OCI-LY7 (cell line): ENCODE measurements around the gene FARP2. TPM values are rescaled to one million over a fixed set of nuclear protein-coding genes. Genes with fewer than 3 reads are reported as not detected.

ENCODE experiments used
- BruUV-seq: library from RNA; stranded (reverse); fragments of 400-500 nt; replicated peaks from 2 replicates; lab custom pipeline; 2021; lab: Mats Ljungman, UMichigan
- CTCF ChIA-PET: fragments of 300-600 bp; sonication (Branson Sonifier 250); formaldehyde crosslinking; loops from one replicate; lab custom pipeline; 2022; ENCODE audit warnings: antibody characterized with exemption; ENCODE audit not compliant: unreplicated experiment; lab: Charles Lee
- POLR2A ChIA-PET: fragments of 300-600 bp; sonication (Branson Sonifier 250); formaldehyde crosslinking; loops from one replicate; lab custom pipeline; 2022; ENCODE audit warnings: antibody characterized with exemption; lab: Charles Lee
- DNase-seq: peaks from one replicate; pipeline ENCODE4 v3.0.0-alpha.2; 2015; ENCODE audit warnings: low spot score
- H2AFZ ChIP-seq: fragments of 200-600 bp; sonication (generic), shearing (Covaris generic); 2 replicates; pipeline ENCODE4 v1.6.1; 2014; ENCODE audit warnings: mild to moderate bottlenecking, antibody characterized with exemption, low read length, moderate library complexity
- H3K27ac ChIP-seq: fragments of 200-600 bp; sonication (generic); 2 replicates; pipeline ENCODE4 v1.5.1; 2014; ENCODE audit warnings: mixed run types, low read depth, mild to moderate bottlenecking, moderate library complexity, low read length, inconsistent platforms; ENCODE audit not compliant: poor library complexity, severe bottlenecking
- H3K36me3 ChIP-seq: fragments of 200-600 bp; sonication (generic); 2 replicates; pipeline ENCODE4 v1.6.1; 2014; ENCODE audit warnings: mild to moderate bottlenecking, antibody characterized with exemption, low read length, moderate library complexity, mixed read lengths; ENCODE audit not compliant: insufficient read depth
- H3K4me1 ChIP-seq: fragments of 200-600 bp; sonication (generic); 2 replicates; pipeline ENCODE4 v1.5.1; 2014; ENCODE audit warnings: mild to moderate bottlenecking, low read length; ENCODE audit not compliant: insufficient read depth, poor library complexity, severe bottlenecking
- H3K4me2 ChIP-seq: fragments of 200-600 bp; sonication (generic); 2 replicates; pipeline ENCODE4 v1.6.1; 2014; ENCODE audit warnings: mild to moderate bottlenecking, low read length
- H3K4me3 ChIP-seq: fragments of 200-600 bp; sonication (generic); 2 replicates; pipeline ENCODE4 v1.5.1; 2014; ENCODE audit warnings: mild to moderate bottlenecking, low read depth, low read length; ENCODE audit not compliant: poor library complexity, severe bottlenecking
- H3K79me2 ChIP-seq: fragments of 200-600 bp; sonication (generic); 2 replicates; pipeline ENCODE4 v1.6.1; 2016; ENCODE audit warnings: low read depth, mild to moderate bottlenecking, low read length, moderate library complexity, mixed read lengths; ENCODE audit not compliant: insufficient read depth
- H3K9me2 ChIP-seq: fragments of 200-600 bp; sonication (generic); 2 replicates; pipeline ENCODE4 v1.6.1; 2016; ENCODE audit warnings: mild to moderate bottlenecking, low read length, mixed read lengths; ENCODE audit not compliant: insufficient read depth
- H3K9me3 ChIP-seq: fragments of 200-600 bp; sonication (generic); 2 replicates; pipeline ENCODE4 v1.6.1; 2014; ENCODE audit warnings: mild to moderate bottlenecking, mixed run types, low read length, mixed read lengths
- H4K20me1 ChIP-seq: fragments of 200-600 bp; sonication (generic); 2 replicates; pipeline ENCODE4 v1.6.1; 2014; ENCODE audit warnings: mild to moderate bottlenecking, antibody characterized with exemption, low read length, moderate library complexity, mixed read lengths; ENCODE audit not compliant: insufficient read depth
- CTCF ChIP-seq: fragments of 200-600 bp; sonication (generic); conservative IDR thresholded peaks from 2 replicates; pipeline ENCODE4 v1.5.1; 2014; ENCODE audit warnings: mild to moderate bottlenecking, antibody characterized with exemption, low read length, moderate library complexity, mixed read lengths
- EZH2phosphoT487 ChIP-seq: fragments of 200-600 bp; sonication (generic); IDR thresholded peaks from 2 replicates; pipeline ENCODE4 v1.6.1; 2018; ENCODE audit warnings: low read depth, borderline replicate concordance, mild to moderate bottlenecking, mixed run types, antibody characterized with exemption, low read length, moderate library complexity, mixed read lengths
- intact Hi-C: fragments of 100-400 bp; cut with micrococcal nuclease; formaldehyde crosslinking; loops from one replicate; pipeline ENCODE4 v1.10.0; 2022; ENCODE audit not compliant: unreplicated experiment
- total RNA-seq, 2 experiments: library from RNA; depleted of rRNA in 1 of 2; stranded (reverse); fragments of >200 nt in 1 of 2; shearing (Covaris generic) in 1 of 2; gene quantifications; 2 replicates each; pipeline ENCODE4 v1.2.3, GENCODE V29; 2014 to 2022

Gene FARP2
- total RNA-seq, 2 experiments from 2014 or later = 33.6 to 52.7 TPM

GRCh38 chr2:241375300-241375699 lies 19.2 kb downstream of the FARP2 start:
- POLR2A ChIA-PET = interaction anchor here (0.7 to 3.2 kb wide), 4 partner anchors 9 to 19 kb away, joined by 3 to 11 read pairs (median 7); no protein-coding TSS in a partner anchor
- TF ChIP-seq EZH2phosphoT487 (no peak), CTCF (no peak)
- CTCF ChIA-PET = no interaction called here
- Histone ChIP-seq H3K4me1 (peaks cover 49% of the 10 kb centered on the region), H3K9me2 (no peaks in the 10 kb centered on the region), H3K4me2 (no peak overlapping the region), H3K9me3 (no peaks in the 10 kb centered on the region), H3K79me2 (peaks cover 1% of the 10 kb centered on the region; the same call in 1 of the 2 replicates), H3K4me3 (no peak overlapping the region), H4K20me1 (0 out of 2 replicates have a peak, but pooled peaks cover 3% of the 10 kb centered on the region), H3K36me3 (peaks cover 21% of the 10 kb centered on the region), H2AFZ (no peak overlapping the region), H3K27ac (no peak overlapping the region)
- no peak for DNase-seq
- BruUV-seq = no TSS peak
- intact Hi-C loops = no loop called here

- no TSS peak for BruUV-seq
- H3K27ac ChIP-seq = no peak overlapping the region
- H3K4me2 ChIP-seq = no peak overlapping the region
- DNase-seq = no peak
- no peak for TF ChIP-seq EZH2phosphoT487
- TF ChIP-seq CTCF = no peak
- no peaks in the 10 kb centered on the region for H3K9me3 ChIP-seq
- peaks cover 21% of the 10 kb centered on the region for H3K36me3 ChIP-seq
- no peaks in the 10 kb centered on the region for H3K79me2 ChIP-seq
- ChIA-PET CTCF (no interaction called here), POLR2A (interaction anchor here (0.5 to 3.2 kb wide), 3 partner anchors 17 to 237 kb away, joined by 3 to 11 read pairs (median 3); no protein-coding TSS in a partner anchor)
- intact Hi-C loops = no loop called here
- no peak overlapping the region for H2AFZ ChIP-seq
- H3K9me2 ChIP-seq = no peaks in the 10 kb centered on the region
- H4K20me1 ChIP-seq = 0 out of 2 replicates have a peak, but pooled peaks cover 3% of the 10 kb centered on the region
- no peak overlapping the region for H3K4me3 ChIP-seq
- peaks cover 37% of the 10 kb centered on the region for H3K4me1 ChIP-seq
These were observed 20.7 kb downstream of the FARP2 start for GRCh38 chr2:241376808-241377207.

- Histone ChIP-seq H3K79me2 (no peaks in the 10 kb centered on the region), H3K36me3 (peaks cover 28% of the 10 kb centered on the region), H3K27ac (no peak overlapping the region), H2AFZ (no peak overlapping the region), H3K4me1 (peaks cover 17% of the 10 kb centered on the region), H3K9me3 (no peaks in the 10 kb centered on the region), H3K9me2 (no peaks in the 10 kb centered on the region), H4K20me1 (no peaks in the 10 kb centered on the region), H3K4me2 (no peak overlapping the region), H3K4me3 (no peak overlapping the region)
- ChIA-PET CTCF (no interaction called here), POLR2A (interaction anchor here (1.0 kb wide), 1 partner anchor 19 kb away, joined by 4 read pairs; no protein-coding TSS in a partner anchor)
- no TSS peak for BruUV-seq
- DNase-seq = no peak
- intact Hi-C loops = no loop called here
- TF ChIP-seq CTCF = no peak
These were observed 22.7 kb downstream of the FARP2 start for GRCh38 chr2:241378816-241379215.
